WTC11 (cell line): Measurements from ENCODE around the gene ARHGAP15. TPM values are rescaled to one million over a fixed set of nuclear protein-coding genes. Genes with fewer than 3 reads are reported as not detected.

Experiments
- ATAC-seq: fragments of 200-7000 bp; cut with Tn5 transposase; 2 replicates; pipeline ENCODE4 v1.10.0; 2021; ENCODE audit warnings: mild to moderate bottlenecking, moderate library complexity
- CTCF ChIA-PET: fragments of 300-600 bp; sonication (Branson Sonifier 250); formaldehyde crosslinking; loops from one replicate; lab custom pipeline; 2021; ENCODE audit warnings: antibody characterized with exemption; lab: Charles Lee
- POLR2A ChIA-PET: fragments of 350-600 bp; sonication (Branson Sonifier 250); formaldehyde crosslinking; loops from one replicate; lab custom pipeline; 2021; ENCODE audit warnings: antibody characterized with exemption; lab: Charles Lee
- DNase-seq: peaks from one replicate; pipeline ENCODE4 v3.0.0; 2021; ENCODE audit warnings: low spot score
- H3K27ac Mint-ChIP-seq: 2 replicates; pipeline ENCODE4 v1.8.0; 2021; ENCODE audit warnings: mixed read lengths
- H3K27me3 Mint-ChIP-seq: 2 replicates; pipeline ENCODE4 v1.8.0; 2021; ENCODE audit warnings: low read depth, mild to moderate bottlenecking, moderate library complexity, mixed read lengths
- H3K36me3 Mint-ChIP-seq: 2 replicates; pipeline ENCODE4 v1.8.0; 2021; ENCODE audit warnings: mixed read lengths
- H3K4me1 Mint-ChIP-seq: 2 replicates; pipeline ENCODE4 v1.8.0; 2022; ENCODE audit warnings: mixed read lengths
- H3K4me3 Mint-ChIP-seq: 2 replicates; pipeline ENCODE4 v1.8.0; 2021; ENCODE audit warnings: mild to moderate bottlenecking, moderate library complexity, mixed read lengths
- H3K9me3 Mint-ChIP-seq: 2 replicates; pipeline ENCODE4 v1.8.0; 2021; ENCODE audit warnings: mixed read lengths
- AFF4 ChIP-seq: sonication (generic); formaldehyde crosslinking; IDR thresholded peaks from 2 replicates; pipeline ENCODE4 v1.8.1; 2023; ENCODE audit warnings: mild to moderate bottlenecking, missing genetic modification reagents, borderline replicate concordance
- ATF1 ChIP-seq: sonication (generic); formaldehyde crosslinking; IDR thresholded peaks from 2 replicates; pipeline ENCODE4 v1.8.1; 2023; ENCODE audit warnings: mild to moderate bottlenecking, moderate library complexity, missing genetic modification reagents
- CREM ChIP-seq: sonication (generic); formaldehyde crosslinking; IDR thresholded peaks from 2 replicates; pipeline ENCODE4 v1.8.1; 2022; ENCODE audit warnings: mild to moderate bottlenecking, missing genetic modification reagents, moderate library complexity
- FOXP4 ChIP-seq: sonication (generic); formaldehyde crosslinking; IDR thresholded peaks from 2 replicates; pipeline ENCODE4 v1.8.0; 2022; ENCODE audit warnings: mild to moderate bottlenecking, missing genetic modification reagents
- HMGXB4 ChIP-seq: sonication (generic); formaldehyde crosslinking; IDR thresholded peaks from 2 replicates; pipeline ENCODE4 v1.8.1; 2023; ENCODE audit warnings: mild to moderate bottlenecking, moderate library complexity, missing genetic modification reagents
- JUN ChIP-seq: sonication (generic); formaldehyde crosslinking; IDR thresholded peaks from 2 replicates; pipeline ENCODE4 v1.8.0; 2023; ENCODE audit warnings: mild to moderate bottlenecking, missing genetic modification reagents
- MAX ChIP-seq: sonication (generic); formaldehyde crosslinking; IDR thresholded peaks from 2 replicates; pipeline ENCODE4 v1.8.0; 2022; ENCODE audit warnings: mild to moderate bottlenecking, missing genetic modification reagents
- MXD4 ChIP-seq: fragments of 250-450 bp; sonication (Bioruptor Pico); IDR thresholded peaks from 2 replicates; pipeline ENCODE4 v1.8.0; 2021; ENCODE audit warnings: mild to moderate bottlenecking, moderate library complexity, borderline replicate concordance
- NFYB ChIP-seq: sonication (generic); formaldehyde crosslinking; conservative IDR thresholded peaks from 2 replicates; pipeline ENCODE4 v1.8.0; 2022; ENCODE audit warnings: low read depth, missing genetic modification reagents
- PREB ChIP-seq: sonication (generic); formaldehyde crosslinking; IDR thresholded peaks from 2 replicates; pipeline ENCODE4 v1.8.1; 2022; ENCODE audit warnings: mild to moderate bottlenecking, missing genetic modification reagents, moderate library complexity, borderline replicate concordance
- SMAD3 ChIP-seq: sonication (generic); formaldehyde crosslinking; IDR thresholded peaks from 2 replicates; pipeline ENCODE4 v1.8.0; 2022; ENCODE audit warnings: missing genetic modification reagents, mild to moderate bottlenecking, borderline replicate concordance
- SOX15 ChIP-seq: fragments of 250-450 bp; sonication (Bioruptor Pico); IDR thresholded peaks from 2 replicates; pipeline ENCODE4 v1.9.0; 2021; ENCODE audit warnings: mild to moderate bottlenecking
- SP1 ChIP-seq: sonication (generic); formaldehyde crosslinking; conservative IDR thresholded peaks from 2 replicates; pipeline ENCODE4 v1.8.1; 2022; ENCODE audit warnings: missing genetic modification reagents
- TEAD4 ChIP-seq: sonication (generic); formaldehyde crosslinking; IDR thresholded peaks from 2 replicates; pipeline ENCODE4 v1.8.0; 2022; ENCODE audit warnings: mild to moderate bottlenecking, missing genetic modification reagents
- ZMAT4 ChIP-seq: fragments of 250-450 bp; sonication (Bioruptor Pico); IDR thresholded peaks from 2 replicates; pipeline ENCODE4 v1.9.0; 2021; ENCODE audit warnings: mild to moderate bottlenecking
- ZNF138 ChIP-seq: sonication (generic); formaldehyde crosslinking; conservative IDR thresholded peaks from 2 replicates; pipeline ENCODE4 v1.8.1; 2022; ENCODE audit warnings: mild to moderate bottlenecking, moderate library complexity, missing genetic modification reagents
- ZNF263 ChIP-seq: sonication (generic); formaldehyde crosslinking; IDR thresholded peaks from 2 replicates; pipeline ENCODE4 v1.8.1; 2022; ENCODE audit warnings: low read depth, mild to moderate bottlenecking, moderate library complexity, missing genetic modification reagents
- ZNF317 ChIP-seq: sonication (generic); formaldehyde crosslinking; IDR thresholded peaks from 2 replicates; pipeline ENCODE4 v1.8.1; 2023; ENCODE audit warnings: low read depth, mild to moderate bottlenecking, moderate library complexity, missing genetic modification reagents, borderline replicate concordance
- ZNF416 ChIP-seq: fragments of 250-450 bp; sonication (Bioruptor Pico); IDR thresholded peaks from 2 replicates; pipeline ENCODE4 v1.9.0; 2021; ENCODE audit warnings: mild to moderate bottlenecking, inconsistent platforms
- ZSCAN18 ChIP-seq: fragments of 250-450 bp; sonication (Bioruptor Pico); IDR thresholded peaks from 2 replicates; pipeline ENCODE4 v2.1.2; 2022; ENCODE audit warnings: mild to moderate bottlenecking, moderate library complexity
- total RNA-seq: library from RNA; stranded (reverse); gene quantifications from 3 replicates; pipeline ENCODE4 v1.2.3, GENCODE V29; 2021

ARHGAP15 gene
- total RNA-seq, 1 experiment from 2014 or later: 0.28 TPM

- TF ChIP-seq SP1 (CRISPR knock-in tag) (no peak), CREM (CRISPR knock-in tag) (no peak), SOX15 (no peak), ZSCAN18 (no peak)
Observed at GRCh38 chr2:143435131-143435530, 305.9 kb downstream of the ARHGAP15 start (continued).

GRCh38 chr2:143436951-143437350 is 307.7 kb downstream of the ARHGAP15 start:
- Mint-ChIP-seq H3K27ac (no peak overlapping the region), H3K9me3 (no peaks in the 10 kb centered on the region), H3K4me1 (no peaks in the 10 kb centered on the region), H3K27me3 (no peaks in the 10 kb centered on the region), H3K4me3 (no peak overlapping the region), H3K36me3 (no peaks in the 10 kb centered on the region)
- DNase-seq (no peak), ATAC-seq (no peak)
- ChIA-PET CTCF (no interaction called here), POLR2A (no interaction called here)
- TF ChIP-seq SMAD3 (CRISPR knock-in tag) (no peak), MXD4 (no peak), MAX (CRISPR knock-in tag) (no peak), ZNF138 (no peak), ZMAT4 (CRISPR knock-in tag) (no peak)

- no peak for DNase-seq
- ChIA-PET CTCF (no interaction called here), POLR2A (no interaction called here)
- TF ChIP-seq NFYB (CRISPR knock-in tag): no peak
- no peak for TF ChIP-seq JUN (CRISPR knock-in tag)
- TF ChIP-seq, all 79 proteins: peak for 0
- no peak for ATAC-seq
- H3K4me1 Mint-ChIP-seq: no peaks in the 10 kb centered on the region
- H3K36me3 Mint-ChIP-seq: no peaks in the 10 kb centered on the region
- H3K9me3 Mint-ChIP-seq: no peaks in the 10 kb centered on the region
- H3K27ac Mint-ChIP-seq: no peak overlapping the region
- no peak overlapping the region for H3K4me3 Mint-ChIP-seq
- no peaks in the 10 kb centered on the region for H3K27me3 Mint-ChIP-seq
Observed at GRCh38 chr2:143440411-143441012, 311.3 kb downstream of the ARHGAP15 start.

GRCh38 chr2:143442193-143442592 is 313.0 kb downstream of the ARHGAP15 start:
- no peaks in the 10 kb centered on the region for H3K4me1 Mint-ChIP-seq
- ATAC-seq: no peak
- TF ChIP-seq ZNF263 (CRISPR knock-in tag): no peak
- no peak for TF ChIP-seq FOXP4
- TF ChIP-seq SOX15: no peak
- TF ChIP-seq ATF1 (CRISPR knock-in tag): no peak
- TF ChIP-seq PREB (CRISPR knock-in tag): no peak
- no peak for TF ChIP-seq ZNF317 (CRISPR knock-in tag)
- no peak for TF ChIP-seq AFF4
- no peak for TF ChIP-seq HMGXB4 (CRISPR knock-in tag)
- no peak for TF ChIP-seq ZNF416 (CRISPR knock-in tag)
- no peak for TF ChIP-seq TEAD4 (CRISPR knock-in tag)

More at GRCh38 chr2:143442193-143442592, 313.0 kb downstream of the ARHGAP15 start:
- no peaks in the 10 kb centered on the region for H3K36me3 Mint-ChIP-seq
- ChIA-PET POLR2A (no interaction called here), CTCF (no interaction called here)
- H3K27me3 Mint-ChIP-seq: no peaks in the 10 kb centered on the region
- H3K4me3 Mint-ChIP-seq: no peak overlapping the region
- H3K9me3 Mint-ChIP-seq: no peaks in the 10 kb centered on the region
- no peak overlapping the region for H3K27ac Mint-ChIP-seq
- no peak for DNase-seq
